DMS 273 (cell line): Measurements from ENCODE around the gene C1QTNF9.
A peak's percentile ranks its signal among the peaks of the same experiment; 100 is the strongest.
"Not testable (repeated sequence)": the region's sequence is repeated elsewhere in the genome, so short reads cannot be mapped to it uniquely, and the experiment has no call there.

Source experiments
- DNase-seq: peaks from one replicate; lab custom pipeline; 2025; ENCODE audit not compliant: unreplicated experiment; lab: John Stamatoyannopoulos, UW

C1QTNF9 gene

DNA sequence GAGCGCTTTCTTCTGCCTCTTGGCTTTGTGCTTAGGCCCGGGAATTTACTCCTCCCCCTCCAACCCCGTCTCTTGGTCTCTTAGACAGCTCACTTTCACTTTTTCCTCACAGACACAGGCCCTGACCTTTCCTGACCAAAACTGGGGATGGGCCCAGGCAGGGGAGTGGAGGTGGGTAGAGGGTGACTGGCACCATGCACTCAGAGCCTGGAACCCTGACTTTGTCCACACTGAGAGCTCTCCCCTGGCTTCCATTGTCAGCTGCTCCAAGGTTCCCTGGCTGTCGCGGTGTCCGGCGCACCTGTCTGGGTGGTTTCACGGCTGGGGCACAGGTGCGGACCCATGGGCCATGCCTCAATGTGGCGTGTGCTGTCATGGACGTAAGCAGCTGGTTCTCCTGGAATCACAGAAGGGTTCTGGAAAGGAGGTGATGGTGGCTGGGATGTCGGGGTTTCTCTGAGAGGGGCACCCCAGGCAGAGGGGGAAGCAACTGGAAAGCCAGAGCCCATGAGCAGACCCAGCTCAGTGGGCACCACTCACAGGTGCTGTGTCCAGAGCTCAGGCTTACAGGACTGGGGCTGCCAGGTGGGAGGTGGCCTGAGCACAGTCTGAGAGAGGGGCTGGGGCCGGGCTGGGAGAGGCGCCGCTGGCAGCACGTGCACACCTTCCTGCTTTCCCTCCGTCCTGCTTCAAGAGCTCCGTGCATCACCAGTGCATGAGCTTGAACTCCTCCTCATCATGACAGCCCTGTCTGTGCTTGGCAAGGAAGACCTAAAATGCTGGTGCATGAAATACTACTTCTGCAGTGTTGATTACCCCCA, 28.0 kb upstream of the C1QTNF9 start:
- DNase-seq: no peak

DNA sequence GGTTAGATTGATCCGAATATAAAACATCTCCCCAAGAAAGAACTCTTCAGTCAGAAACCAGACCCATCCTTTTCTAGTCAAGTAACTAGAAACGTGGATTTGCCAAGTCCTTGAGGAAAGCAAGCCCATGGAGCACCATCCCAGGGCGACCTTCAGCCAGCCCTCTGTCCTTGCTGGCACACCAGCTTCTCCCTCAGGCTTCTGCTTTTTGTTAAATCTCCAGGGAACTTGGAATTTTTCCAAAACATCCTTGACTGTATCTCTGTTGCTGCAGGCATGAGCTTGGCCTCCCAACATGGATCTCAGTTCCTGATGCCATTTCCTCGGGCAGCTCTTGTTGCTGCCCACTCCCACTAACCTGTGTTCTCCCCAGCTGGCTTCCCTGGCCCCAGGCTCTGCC, 27.1 kb upstream of the C1QTNF9 start:
- DNase-seq: no peak

- DNase-seq: no peak
Measured at GRCh38 chr13:24284889-24285565, 24.4 kb upstream of the C1QTNF9 start.

DNA sequence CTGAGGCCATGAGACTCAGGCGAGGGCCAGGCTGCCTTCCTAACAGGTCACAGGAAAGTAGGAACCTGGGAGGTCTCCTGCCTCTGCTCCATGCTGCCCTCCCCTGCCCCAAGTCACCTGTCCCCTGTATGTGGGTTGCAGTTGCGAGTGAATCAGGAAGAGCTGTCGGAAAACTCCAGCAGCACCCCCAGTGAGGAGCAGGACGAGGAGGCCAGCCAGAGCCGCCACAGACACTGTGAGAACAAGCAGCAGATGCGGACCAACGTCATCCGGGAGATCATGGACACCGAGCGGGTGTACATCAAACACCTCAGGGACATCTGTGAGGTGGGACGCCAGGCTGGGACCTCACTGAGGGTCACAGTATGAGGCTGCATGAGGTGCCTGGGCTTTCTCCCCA, 22.8 kb upstream of the C1QTNF9 start:
- no peak for DNase-seq

DNA sequence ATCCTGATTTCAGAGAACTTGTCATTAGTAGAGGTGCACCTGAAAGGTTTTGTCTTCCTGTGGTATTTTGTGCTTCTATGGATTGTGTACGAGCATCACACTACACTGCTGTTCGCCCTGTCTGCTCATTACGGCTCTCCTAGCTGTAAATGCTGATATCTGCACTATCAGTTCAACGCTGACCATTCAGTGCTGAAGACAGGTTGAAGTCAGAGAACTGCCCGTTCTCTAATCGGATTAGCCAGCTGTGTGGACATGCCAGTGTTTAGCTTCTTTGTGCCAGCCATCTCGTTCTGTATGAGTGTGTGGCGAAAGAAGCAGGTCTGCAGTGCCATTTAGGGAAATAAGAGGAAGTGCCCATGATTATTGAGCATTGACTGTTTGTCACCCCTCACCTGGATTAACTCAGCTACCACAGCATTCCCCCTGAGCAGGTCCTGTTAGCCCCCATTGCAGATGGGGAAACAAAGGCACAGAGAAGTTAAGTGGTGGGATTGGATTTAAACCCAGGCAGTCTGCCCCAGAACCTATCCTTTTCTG, 21.6 kb upstream of the C1QTNF9 start:
- no peak for DNase-seq

DNA sequence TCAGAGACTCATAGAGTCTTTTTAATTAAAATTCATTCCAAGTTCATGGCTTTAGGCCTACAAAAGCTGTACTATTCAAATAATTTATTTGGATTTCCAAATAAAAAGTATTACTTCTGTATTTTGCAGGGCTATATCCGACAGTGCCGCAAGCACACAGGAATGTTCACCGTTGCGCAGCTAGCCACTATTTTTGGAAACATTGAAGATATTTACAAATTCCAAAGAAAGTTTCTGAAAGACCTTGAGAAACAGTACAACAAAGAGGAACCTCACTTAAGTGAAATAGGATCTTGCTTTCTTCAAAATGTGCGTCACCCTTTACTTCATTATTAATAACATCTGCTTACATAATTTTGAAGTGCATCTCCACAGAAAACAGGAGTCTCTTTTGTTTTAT, 20.5 kb upstream of the C1QTNF9 start:
- DNase-seq: no peak

- no peak for DNase-seq
Measured at GRCh38 chr13:24290280-24290932, 19.0 kb upstream of the C1QTNF9 start.

DNA sequence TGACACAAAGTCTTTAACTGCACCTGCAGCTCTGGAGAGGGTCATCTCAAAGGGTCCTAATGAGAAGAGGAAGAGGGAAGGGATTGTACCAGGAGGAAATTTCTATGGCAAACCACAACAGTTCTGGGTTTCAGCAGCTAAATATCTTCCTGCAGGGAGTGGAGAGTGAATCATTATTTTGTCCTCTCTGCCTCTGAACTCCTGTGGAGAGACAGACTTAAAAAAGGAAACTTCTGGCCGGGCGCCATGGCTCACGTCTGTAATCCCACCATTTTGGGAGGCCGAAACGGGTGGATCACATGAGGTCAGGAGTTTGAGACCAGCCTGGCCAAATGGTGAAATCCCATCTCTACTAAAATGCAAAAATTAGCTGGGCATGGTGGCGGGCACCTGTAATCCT, 16.9 kb upstream of the C1QTNF9 start:
- DNase-seq: no peak

DNA sequence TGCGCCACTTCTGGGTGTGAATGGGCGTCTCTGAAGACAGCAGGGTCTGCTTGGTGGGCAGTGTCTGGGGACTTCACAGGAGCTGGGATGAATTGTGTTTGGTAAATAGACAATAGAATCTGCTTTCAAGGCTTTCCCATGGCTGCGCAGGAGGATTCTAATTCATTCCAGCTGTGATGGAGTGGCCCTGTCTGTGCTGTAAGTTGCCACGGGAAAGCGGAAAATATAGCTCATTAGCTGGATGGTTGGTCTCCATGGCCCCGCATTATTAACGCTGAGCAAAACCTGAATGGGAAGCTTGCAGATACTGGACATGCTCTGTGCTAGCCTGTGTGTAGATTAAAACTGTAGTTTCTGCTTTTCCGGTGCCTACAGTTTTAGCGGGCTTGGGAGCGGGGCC, 15.6 kb upstream of the C1QTNF9 start:
- no peak for DNase-seq

DNA sequence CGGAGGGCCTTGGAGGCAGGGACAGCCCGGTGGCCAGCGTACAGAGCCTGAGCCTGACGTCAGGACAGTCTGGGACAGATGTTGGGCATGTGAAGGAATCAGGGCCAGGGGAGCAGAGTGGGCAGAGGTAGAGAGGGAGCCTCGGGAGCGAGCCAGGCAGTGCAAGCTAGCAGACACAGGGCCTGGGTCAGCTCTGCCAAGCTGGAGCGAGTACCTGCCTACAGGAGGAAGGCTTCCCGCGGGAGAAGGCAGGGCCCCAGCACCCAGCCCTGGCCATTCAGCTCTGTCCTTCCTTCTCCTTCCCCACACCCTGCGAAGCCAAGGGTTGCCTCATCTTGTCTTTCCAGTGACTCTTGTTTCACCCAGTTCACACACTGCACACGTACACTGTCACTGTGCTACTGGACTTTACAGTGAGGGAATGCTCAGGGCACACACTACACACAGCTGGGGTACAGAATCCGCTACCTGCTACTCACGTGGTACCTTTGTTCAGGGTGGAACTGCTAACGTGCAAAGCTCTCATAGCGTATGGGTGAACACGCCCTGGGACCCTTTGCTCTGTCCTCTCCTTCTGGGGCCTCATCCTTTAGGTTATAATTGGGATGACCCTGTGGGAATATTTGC, 9.8 kb upstream of the C1QTNF9 start:
- no peak for DNase-seq

DNA sequence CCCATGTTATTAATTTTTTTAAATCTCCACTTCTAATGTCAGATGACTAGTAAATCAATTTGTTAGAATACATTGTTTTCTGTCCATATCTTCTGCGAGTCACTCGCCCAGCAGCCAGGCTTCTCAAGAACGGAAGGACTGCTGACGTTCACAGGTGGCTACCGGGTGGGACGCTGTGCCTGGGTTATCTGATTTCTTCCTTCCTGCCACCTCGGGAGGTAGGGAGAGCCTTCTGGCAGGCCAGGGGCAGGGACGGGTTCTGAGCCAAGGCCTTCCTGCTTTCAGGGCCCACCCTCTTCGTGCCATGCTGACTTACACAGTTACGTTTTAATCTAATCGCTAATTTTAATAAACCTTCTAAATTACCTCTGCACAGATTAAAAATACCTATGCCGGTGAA, 7.9 kb upstream of the C1QTNF9 start:
- no peak for DNase-seq

DNA sequence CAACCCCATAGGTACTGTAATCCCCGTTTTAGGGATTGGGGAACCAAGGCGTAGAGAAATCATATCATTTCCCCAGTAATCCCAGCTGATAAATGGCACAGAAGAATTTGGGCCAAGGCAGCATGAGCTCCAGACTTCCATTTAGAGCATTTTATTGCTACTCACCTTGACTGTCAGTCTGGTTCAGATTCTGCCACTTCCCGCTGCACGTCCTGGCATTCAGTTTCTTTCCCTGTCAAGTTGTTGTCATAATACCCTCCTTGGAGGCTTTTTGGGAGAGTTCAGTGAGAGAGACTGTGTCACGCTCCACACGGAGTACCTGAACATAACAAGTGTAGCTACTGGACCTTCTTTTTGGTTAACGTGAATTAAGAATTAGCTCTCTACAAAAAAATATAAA, 7.5 kb upstream of the C1QTNF9 start:
- no peak for DNase-seq

- DNase-seq: no peak
Measured at GRCh38 chr13:24304620-24305019, 4.8 kb upstream of the C1QTNF9 start.

- DNase-seq: no peak
Measured at GRCh38 chr13:24306632-24307031, 2.7 kb upstream of the C1QTNF9 start.

DNA sequence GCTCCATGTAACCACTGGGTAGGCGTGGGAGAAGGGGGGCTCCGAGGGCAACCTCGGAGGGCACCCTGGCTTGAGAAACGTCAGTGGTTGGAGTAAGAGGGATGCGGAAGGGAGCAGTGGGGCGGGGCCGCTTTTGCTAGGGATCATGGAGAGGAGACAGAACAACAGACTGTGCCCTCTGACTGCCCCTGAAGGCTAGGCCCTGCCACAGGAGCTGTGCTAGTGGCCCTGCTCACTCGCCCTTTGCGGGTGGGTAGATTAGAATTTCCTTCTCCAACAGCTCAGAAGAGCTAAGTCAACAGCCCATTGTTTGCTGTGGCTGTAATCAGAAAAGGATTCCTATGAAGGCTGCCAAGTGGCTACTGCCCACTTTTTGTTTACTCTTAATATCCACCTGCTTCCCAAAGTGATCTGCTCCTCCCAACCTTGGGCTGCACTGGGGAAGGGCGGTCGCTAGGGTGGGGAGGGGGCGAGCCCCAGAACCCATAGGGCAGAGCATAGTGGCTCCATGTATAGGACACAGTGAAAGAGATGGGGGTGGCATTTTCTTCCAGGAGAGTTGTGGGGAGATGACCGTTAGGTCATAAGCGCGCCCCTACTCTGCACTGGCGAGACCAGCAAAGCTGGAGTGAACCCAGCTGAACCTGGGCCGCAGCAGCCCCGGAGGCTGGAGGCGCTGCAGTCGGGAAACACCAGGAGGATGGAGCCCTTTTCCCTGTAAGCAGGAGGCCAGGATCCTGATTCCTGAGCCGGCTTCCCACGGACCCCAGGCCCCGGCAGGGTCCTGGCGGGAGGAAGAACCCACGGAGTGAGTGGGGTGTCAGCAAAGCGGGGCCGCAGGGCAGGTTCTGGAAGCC, 1.9 kb upstream of the C1QTNF9 start:
- no peak for DNase-seq

GRCh38 chr13:24308068-24308445, 1.3 kb upstream of the C1QTNF9 start:
- DNase-seq: no peak

GRCh38 chr13:24308488-24309020, 826 bp upstream of the C1QTNF9 start:
- DNase-seq: no peak

GRCh38 chr13:24313439-24313838, 4.1 kb downstream of the C1QTNF9 start:
- peak; percentile 15 for DNase-seq

- not testable (repeated sequence) for DNase-seq
Measured at GRCh38 chr13:24317835-24318234, 8.5 kb downstream of the C1QTNF9 start.

DNA sequence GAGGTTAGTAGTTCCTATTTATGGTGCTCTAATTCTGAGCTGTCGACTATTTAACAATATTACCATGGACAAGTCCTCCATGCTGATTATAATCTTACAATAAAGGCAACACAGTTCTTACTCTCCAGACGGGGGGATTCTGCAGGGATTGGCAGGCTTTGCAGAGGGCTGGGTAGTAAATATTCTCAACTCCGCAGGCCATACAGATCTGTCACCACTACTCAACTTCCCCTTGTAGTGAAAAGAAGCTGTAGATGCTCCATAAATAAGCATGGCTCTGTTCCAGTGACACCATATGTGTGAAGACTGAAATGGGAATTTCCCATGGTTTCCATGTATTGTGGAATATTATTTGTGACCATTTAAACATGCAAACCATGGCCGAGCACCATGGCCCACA, 9.5 kb downstream of the C1QTNF9 start:
- not testable (repeated sequence) for DNase-seq
